NCI-H1092 (cell line): ENCODE data around the gene VDAC1.

Experiments
- DNase-seq: peaks from one replicate; lab custom pipeline; 2025; lab: John Stamatoyannopoulos, UW

Gene VDAC1

DNA sequence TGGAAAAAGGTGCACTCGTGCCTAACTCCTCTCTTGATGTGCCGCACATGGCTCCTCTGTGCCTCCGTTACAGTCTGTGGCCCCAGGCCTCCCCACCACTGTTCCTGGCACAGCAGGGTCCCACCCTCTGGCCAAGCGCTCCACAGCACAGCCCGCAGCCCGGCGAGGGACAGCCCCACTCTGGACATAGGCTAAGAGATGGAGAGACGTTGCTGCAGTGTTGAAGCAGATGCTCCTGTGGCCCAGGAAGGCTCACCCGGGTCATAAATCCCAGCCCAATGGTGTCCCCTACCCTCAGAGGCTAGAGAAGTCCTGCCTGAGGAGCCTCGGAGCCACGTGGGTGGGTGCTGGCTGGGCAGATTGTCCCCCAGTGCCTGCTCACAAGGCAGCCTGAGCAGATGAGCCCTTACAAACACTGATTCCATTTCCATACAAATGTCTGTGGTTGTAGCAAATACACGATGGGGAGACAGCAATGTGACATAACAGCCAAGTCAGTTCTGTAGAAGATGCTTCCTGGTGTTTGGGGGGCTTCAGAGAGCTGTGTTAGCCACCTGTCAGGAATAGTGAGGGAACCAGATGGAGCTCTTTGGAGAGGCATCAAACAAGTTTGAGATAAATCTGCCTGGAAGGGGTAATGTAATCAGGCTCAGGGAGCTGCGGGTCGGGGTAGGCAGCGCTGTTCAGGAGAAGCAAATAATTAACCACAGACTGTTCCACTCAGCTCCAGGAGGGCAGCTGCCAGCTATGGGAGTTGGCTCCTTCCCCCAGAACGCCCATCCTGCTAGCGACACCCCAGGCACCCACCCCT lies 78.1 kb downstream of the VDAC1 start:
- no peak for DNase-seq

DNA sequence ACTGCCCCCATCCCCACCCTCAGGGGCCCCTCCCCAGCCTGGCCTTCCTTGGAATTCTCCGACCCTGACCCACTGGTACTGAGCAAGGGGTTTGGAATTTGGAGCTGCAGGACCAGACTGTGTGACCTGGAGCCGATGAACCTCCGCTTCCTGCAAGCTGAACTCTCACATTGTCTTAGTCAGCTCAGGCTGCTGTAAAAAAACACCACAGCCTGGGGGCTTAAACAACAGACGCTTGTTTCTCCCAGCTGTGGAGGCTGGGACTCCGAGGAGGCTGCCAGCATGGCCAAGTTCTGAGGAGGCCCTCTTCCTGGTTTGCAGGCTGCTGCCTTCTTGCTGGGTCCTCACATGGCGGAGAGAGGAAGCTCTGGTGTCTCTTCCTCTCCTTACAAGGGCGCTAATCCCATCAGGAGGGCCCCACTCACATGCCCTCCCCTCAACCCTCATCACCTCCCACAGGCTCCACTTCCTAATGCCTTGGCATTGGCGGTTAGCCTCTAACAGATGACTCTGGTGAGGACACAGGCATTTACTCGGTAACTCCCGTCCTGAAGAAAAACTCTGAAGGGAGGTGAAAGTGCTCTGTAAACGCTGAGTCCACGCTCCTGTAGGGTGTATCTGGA lies 78.8 kb downstream of the VDAC1 start:
- no peak for DNase-seq

- no peak for DNase-seq
Measured at GRCh38 chr5:133925269-133925668, 79.5 kb downstream of the VDAC1 start.

DNA sequence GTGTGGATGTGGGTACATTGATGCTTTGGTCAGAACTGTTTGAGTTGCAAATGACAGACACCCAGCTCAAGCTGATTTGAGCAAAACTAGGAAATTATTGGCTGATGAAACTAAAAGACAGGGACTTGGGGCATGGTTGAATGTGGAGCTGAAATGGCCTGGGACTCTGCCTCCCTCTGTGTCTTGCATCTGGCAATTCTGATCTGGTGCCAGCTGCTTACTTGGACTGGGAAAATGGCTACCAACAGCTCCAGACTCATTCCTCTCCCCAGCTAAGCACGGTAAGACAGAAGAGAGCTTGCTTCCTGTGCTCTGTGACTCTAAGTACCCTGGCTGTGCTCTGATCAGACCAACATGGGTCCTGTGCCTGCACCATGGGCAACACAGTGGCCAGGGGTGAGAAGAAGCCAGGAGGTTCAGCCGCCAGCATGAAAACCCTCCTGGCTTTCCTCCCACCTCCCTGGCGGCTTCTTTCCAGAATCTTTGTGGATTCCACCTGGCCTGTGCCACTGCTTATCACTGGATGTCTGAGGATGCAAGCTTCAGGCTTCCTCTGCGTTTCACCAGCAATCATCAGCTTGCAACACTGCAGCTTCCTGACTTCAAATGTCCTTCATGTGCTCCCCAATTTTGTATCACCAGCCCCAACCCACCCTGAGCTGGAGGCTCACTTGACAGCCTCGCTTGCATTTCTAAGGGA lies 80.4 kb downstream of the VDAC1 start:
- DNase-seq: no peak

DNA sequence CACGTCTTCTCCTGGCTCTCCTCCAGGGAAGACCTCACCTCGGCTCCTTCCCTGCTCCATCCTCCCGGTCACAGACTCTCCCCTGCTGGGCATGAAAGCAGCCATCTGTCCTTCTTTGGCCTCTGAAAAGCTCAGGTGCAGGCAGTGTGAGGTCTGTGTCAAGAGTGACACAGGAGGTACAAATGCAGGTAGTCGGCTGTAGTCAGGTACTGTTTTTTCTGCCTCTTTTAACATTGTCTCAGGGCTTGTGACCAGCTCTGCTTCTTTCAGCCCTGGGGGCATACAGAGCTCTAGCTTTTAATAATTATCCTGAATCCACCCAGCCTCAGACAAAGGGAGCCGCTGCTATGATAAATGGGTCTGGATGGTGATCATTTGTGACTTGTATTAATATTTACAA lies 82.8 kb downstream of the VDAC1 start:
- no peak for DNase-seq
